NB4 (cell line): ENCODE measurements around the gene TPPP3.

Experiments
- MAX ChIP-seq: IDR thresholded peaks from 2 replicates; pipeline ENCODE4 v1.6.1; 2011; ENCODE audit warnings: low read depth, low read length
- TF ChIP-seq, protein P1 (sequence below): IDR thresholded peaks from one replicate; pipeline ENCODE4 v1.5.1; 2012; ENCODE audit warnings: low read depth, low read length

DNA sequence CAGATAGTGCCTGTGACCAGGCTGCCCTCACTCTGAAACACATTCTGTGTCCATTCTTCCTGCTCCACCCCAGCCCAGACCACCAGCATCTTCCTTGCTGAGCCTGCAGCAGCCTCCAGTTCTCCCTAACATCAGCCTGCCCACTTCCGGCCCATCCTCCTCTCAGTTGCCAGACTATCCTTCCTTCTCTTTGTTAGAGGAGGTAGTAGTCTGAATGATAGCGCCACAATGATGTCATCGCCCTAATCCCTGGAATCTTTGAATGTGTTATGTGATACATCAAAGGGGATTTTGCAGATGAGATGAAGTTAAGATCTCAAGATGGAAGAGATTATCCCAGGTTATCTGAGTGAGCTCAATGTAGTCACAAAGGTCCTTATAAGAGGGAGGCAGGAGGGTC lies 26.2 kb upstream of the TPPP3 start:
- TF ChIP-seq, protein P1, sequence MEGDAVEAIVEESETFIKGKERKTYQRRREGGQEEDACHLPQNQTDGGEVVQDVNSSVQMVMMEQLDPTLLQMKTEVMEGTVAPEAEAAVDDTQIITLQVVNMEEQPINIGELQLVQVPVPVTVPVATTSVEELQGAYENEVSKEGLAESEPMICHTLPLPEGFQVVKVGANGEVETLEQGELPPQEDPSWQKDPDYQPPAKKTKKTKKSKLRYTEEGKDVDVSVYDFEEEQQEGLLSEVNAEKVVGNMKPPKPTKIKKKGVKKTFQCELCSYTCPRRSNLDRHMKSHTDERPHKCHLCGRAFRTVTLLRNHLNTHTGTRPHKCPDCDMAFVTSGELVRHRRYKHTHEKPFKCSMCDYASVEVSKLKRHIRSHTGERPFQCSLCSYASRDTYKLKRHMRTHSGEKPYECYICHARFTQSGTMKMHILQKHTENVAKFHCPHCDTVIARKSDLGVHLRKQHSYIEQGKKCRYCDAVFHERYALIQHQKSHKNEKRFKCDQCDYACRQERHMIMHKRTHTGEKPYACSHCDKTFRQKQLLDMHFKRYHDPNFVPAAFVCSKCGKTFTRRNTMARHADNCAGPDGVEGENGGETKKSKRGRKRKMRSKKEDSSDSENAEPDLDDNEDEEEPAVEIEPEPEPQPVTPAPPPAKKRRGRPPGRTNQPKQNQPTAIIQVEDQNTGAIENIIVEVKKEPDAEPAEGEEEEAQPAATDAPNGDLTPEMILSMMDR = no peak
- TF ChIP-seq MAX = no peak
